Measurements from ENCODE around the gene ADAMTS12.

The ADAMTS12 gene

DNA sequence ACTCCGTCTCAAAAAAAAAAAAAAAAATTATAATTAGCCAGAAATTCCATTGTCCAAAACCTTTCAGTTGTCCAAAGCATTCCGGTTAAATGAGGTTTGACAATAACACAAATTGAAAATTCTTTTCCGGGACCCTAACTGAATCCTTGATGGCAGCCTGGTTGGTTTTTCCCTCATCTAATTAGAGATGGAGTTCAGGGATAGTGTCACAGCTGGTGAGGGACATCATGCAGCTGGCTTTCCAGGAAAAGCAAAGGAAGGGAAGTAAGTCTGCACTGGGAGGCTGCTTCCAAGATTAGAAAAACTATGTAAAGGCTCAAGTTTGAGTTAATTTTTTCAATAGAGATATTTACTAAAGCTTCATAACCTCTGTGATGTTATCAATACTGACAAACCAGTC, 195.4 kb downstream of the ADAMTS12 start:
- in situ Hi-C loops (cut with MboI; ENCODE audit: low sequenced_read_pairs, unreplicated experiment) = no loop called here
- TF ChIP-seq CTCF (IDR thresholded peaks at IDR 0.05; ENCODE audit: borderline replicate concordance, control extremely low read depth, extremely low read depth, insufficient read depth, missing control alignments) = no peak
- DNase-seq (ENCODE audit: low spot score) = no peak

DNA sequence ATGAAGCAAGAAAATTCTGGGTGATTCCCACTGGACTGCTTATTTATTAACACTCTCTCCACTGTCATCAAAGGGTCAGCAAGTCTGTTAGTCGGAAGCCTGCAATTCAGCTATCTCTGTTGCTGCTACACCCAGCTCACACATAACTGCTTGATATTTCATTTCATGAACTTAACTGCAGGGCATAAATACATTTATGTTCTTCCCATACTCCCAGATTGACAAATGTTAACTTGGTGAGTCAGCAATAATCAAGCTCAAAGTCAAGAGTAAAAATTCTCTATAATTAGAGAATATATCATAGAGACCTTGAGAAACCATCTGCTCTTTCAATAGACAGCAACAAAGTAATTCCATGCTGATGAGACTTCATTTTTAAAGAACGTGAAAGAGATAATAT, 198.8 kb downstream of the ADAMTS12 start:
- in situ Hi-C loops (cut with MboI; ENCODE audit: low sequenced_read_pairs, unreplicated experiment) = no loop called here
- no peak for DNase-seq (ENCODE audit: low spot score)
- no peak for TF ChIP-seq CTCF (IDR thresholded peaks at IDR 0.05; ENCODE audit: borderline replicate concordance, control extremely low read depth, extremely low read depth, insufficient read depth, missing control alignments)

DNA sequence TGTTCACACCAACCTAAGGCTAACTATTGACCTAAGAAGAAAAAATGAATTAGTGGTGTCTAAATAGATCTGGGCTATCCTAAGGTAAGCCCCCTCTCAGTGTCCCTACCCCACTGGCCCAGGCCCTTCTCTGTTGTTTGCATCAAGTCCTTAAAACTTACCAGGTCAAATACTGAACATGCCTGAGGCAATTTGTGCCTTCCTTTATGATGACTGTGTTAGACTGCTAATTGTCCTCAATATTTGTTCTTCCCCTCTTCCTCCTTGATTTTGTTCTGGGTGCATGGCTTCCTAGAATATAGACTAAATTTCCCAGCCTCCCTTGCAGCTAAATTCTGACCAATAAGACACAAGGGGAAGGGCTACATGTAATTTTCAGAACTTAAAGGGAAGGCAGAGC, 199.9 kb downstream of the ADAMTS12 start:
- DNase-seq (ENCODE audit: low spot score) = no peak
- in situ Hi-C loops (cut with MboI; ENCODE audit: low sequenced_read_pairs, unreplicated experiment) = no loop called here
- no peak for TF ChIP-seq CTCF (IDR thresholded peaks at IDR 0.05; ENCODE audit: borderline replicate concordance, control extremely low read depth, extremely low read depth, insufficient read depth, missing control alignments)

GRCh38 chr5:33690374-33691135, 201.2 kb downstream of the ADAMTS12 start:
- TF ChIP-seq CTCF (IDR thresholded peaks at IDR 0.05; ENCODE audit: borderline replicate concordance, control extremely low read depth, extremely low read depth, insufficient read depth, missing control alignments) = no peak
- no peak for DNase-seq (ENCODE audit: low spot score)
- in situ Hi-C loops (cut with MboI; ENCODE audit: low sequenced_read_pairs, unreplicated experiment) = no loop called here

DNA sequence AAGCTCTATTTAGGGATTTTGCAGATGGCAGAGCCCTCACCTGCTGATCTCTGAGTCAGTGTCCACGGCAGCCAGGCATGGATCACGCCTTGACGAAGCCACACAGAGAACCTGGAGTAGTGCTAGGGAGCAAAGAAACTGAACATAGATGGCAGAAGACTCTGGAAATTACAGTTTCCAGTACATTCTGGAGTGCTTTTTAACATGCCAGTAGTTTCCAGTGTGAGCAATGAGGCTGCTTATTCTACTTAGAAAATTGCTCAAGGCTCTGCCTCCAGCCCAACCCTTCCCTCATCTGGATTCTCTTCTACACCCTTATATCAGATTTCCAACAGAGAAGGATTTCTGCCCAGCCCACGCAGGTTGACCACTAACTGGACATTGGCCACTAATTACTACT, 203.3 kb downstream of the ADAMTS12 start:
- in situ Hi-C loops (cut with MboI; ENCODE audit: low sequenced_read_pairs, unreplicated experiment) = no loop called here
- no peak for TF ChIP-seq CTCF (IDR thresholded peaks at IDR 0.05; ENCODE audit: borderline replicate concordance, control extremely low read depth, extremely low read depth, insufficient read depth, missing control alignments)

DNA sequence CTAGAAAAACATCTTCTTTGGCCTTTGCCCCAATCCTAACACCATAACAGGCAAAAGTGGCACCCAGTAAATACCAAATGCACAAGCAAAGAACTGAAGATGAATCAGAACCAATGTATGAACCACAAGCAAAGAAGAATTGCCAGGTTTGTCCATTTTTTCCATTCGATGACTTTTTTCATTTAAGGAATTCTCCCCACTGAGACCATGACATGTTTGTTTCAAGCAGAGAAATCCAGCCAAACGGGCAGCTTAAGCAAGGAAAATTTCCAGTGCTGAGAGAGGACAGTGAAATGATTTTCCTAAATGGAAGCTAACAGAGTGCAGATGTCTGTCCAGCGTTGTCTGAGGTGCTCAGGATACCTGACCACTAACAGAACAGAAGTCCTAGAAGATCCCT, 203.7 kb downstream of the ADAMTS12 start:
- in situ Hi-C loops (cut with MboI; ENCODE audit: low sequenced_read_pairs, unreplicated experiment) = no loop called here
- no peak for DNase-seq (ENCODE audit: low spot score)
- no peak for TF ChIP-seq CTCF (IDR thresholded peaks at IDR 0.05; ENCODE audit: borderline replicate concordance, control extremely low read depth, extremely low read depth, insufficient read depth, missing control alignments)

More for the DNA sequence above, 203.3 kb downstream of the ADAMTS12 start:
- DNase-seq (ENCODE audit: low spot score) = no peak

All from GM13976 (cell line).